ENCODE data around the gene RFPL3.

The RFPL3 gene

DNA sequence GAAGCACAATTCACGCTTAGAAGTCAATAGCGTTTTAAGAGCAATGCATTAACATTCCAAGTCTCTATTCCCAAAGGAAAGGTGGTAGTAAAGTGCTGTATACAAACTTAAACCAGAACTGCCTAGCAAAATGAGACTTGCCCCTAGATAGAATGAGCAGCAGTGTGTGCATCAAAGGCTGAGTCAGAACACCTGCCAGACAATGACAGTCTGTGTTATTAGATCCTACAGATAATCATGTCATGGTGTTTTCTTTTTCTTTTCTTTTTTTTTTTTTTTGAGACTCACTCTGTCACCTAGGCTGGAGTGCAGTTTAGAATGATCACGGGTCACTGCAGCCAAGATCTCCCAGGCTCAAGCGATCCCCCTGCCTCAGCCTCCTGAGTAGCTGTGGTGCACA lies 52.8 kb downstream of the RFPL3 start:
- ATAC-seq, result no peak

More for the DNA sequence above, 52.8 kb downstream of the RFPL3 start:
- H3K4me3 Mint-ChIP-seq, result peak overlapping the region; percentile 93 to 96
- peak overlapping the region in 1 of 2 donors; percentile 59 for H3K27ac Mint-ChIP-seq
- H3K9me3 Mint-ChIP-seq, result no peaks in the 10 kb centered on the region
- H3K27me3 Mint-ChIP-seq, result no peaks in the 10 kb centered on the region
- peaks cover 53% of the 10 kb centered on the region for H3K4me1 Mint-ChIP-seq
- no peak for DNase-seq

Data from stimulated activated naive CD8-positive, alpha-beta T cell treated with anti-CD3 and anti-CD28 coated beads, Interleukin-15, amount 100 ng/mL, for 72 hours (primary cell).